Pericardium fibroblast (primary cell): ENCODE results near the gene PCDHGC3. TPM values are rescaled to one million over a fixed set of nuclear protein-coding genes. Genes with fewer than 3 reads are reported as not detected.

ENCODE experiments used
- total RNA-seq: library from RNA; depleted of rRNA; stranded (reverse); fragments of >200 nt; gene quantifications from 2 replicates; pipeline ENCODE4 v1.2.3, GENCODE V29; 2015

Gene PCDHGC3
- total RNA-seq: 55.5 and 77.5 TPM in 2 replicates

GRCh38 chr5:141475625-141476131 lies at the start of gene PCDHGC3:
Gene PCDHGC3 (plus strand): TSS chr5:141475966. CDS start chr5:141476117, 151 bp downstream.

GRCh38 chr5:141430332-141431113 lies 45.2 kb upstream of the PCDHGC3 start, which contains the start of gene PCDHGA12:
Gene PCDHGA12 (plus strand): TSS chr5:141430507. CDS start chr5:141430760, 253 bp downstream.

GRCh38 chr5:141484641-141485311 lies 9.0 kb downstream of the PCDHGC3 start, which contains the start of gene PCDHGC4:
Gene PCDHGC4 (plus strand): TSS chr5:141485030. CDS start chr5:141485174, 144 bp downstream.

GRCh38 chr5:141488591-141489561 lies 13.1 kb downstream of the PCDHGC3 start, which contains the start of gene PCDHGC5:
Gene PCDHGC5 (plus strand): TSS chr5:141489081. CDS start chr5:141489241, 160 bp downstream.

Other genes with a start within 250 kb of the PCDHGC3 start
- under 0.01 and 0.12 TPM in 2 replicates for gene PCDHB15, start 230.6 kb upstream of the PCDHGC3 start, total RNA-seq
- not detected in 2 replicates for gene SLC25A2, start 171.9 kb upstream of the PCDHGC3 start, total RNA-seq
- 34.3 and 45.5 TPM in 2 replicates for gene TAF7, start 155.2 kb upstream of the PCDHGC3 start, total RNA-seq
- gene PCDHGA1, start 145.5 kb upstream of the PCDHGC3 start, total RNA-seq: 0.35 and 0.85 TPM in 2 replicates
- 2.2 and 3.5 TPM in 2 replicates for gene PCDHGA2, start 137.2 kb upstream of the PCDHGC3 start, total RNA-seq
- gene PCDHGA3, start 132.1 kb upstream of the PCDHGC3 start, total RNA-seq: 1.8 and 4.4 TPM in 2 replicates
- 0.82 and 0.94 TPM in 2 replicates for gene PCDHGB1, start 125.9 kb upstream of the PCDHGC3 start, total RNA-seq
- 2.8 and 3.9 TPM in 2 replicates for gene PCDHGA4, start 120.9 kb upstream of the PCDHGC3 start, total RNA-seq
- gene PCDHGB2, start 116.0 kb upstream of the PCDHGC3 start, total RNA-seq: 0.77 and 3.3 TPM in 2 replicates
- gene PCDHGA5, start 111.8 kb upstream of the PCDHGC3 start, total RNA-seq: 0.68 and 2.1 TPM in 2 replicates
- gene PCDHGB3, start 105.7 kb upstream of the PCDHGC3 start, total RNA-seq: 0.58 and 1.8 TPM in 2 replicates
- 3.7 and 4.3 TPM in 2 replicates for gene PCDHGA6, start 102.1 kb upstream of the PCDHGC3 start, total RNA-seq
- 4.4 and 5.1 TPM in 2 replicates for gene PCDHGA7, start 93.2 kb upstream of the PCDHGC3 start, total RNA-seq
- 11.6 and 12.8 TPM in 2 replicates for gene PCDHGB4, start 88.3 kb upstream of the PCDHGC3 start, total RNA-seq
- gene PCDHGA8, start 83.3 kb upstream of the PCDHGC3 start, total RNA-seq: 0.70 and 1.4 TPM in 2 replicates
- gene PCDHGB5, start 78.0 kb upstream of the PCDHGC3 start, total RNA-seq: 19.2 and 23.3 TPM in 2 replicates
- 1.4 and 2.5 TPM in 2 replicates for gene PCDHGA9, start 73.2 kb upstream of the PCDHGC3 start, total RNA-seq
- gene PCDHGB6, start 67.9 kb upstream of the PCDHGC3 start, total RNA-seq: 0.93 and 1.4 TPM in 2 replicates
- gene PCDHGA10, start 63.0 kb upstream of the PCDHGC3 start, total RNA-seq: 6.9 and 8.6 TPM in 2 replicates
- 8.3 and 12.5 TPM in 2 replicates for gene PCDHGB7, start 58.3 kb upstream of the PCDHGC3 start, total RNA-seq
- 11.7 and 12.9 TPM in 2 replicates for gene PCDHGA11, start 54.9 kb upstream of the PCDHGC3 start, total RNA-seq
- 18.8 and 27.2 TPM in 2 replicates for gene PCDHGA12, start 45.5 kb upstream of the PCDHGC3 start, total RNA-seq
- gene PCDHGC4, start 9.1 kb downstream of the PCDHGC3 start, total RNA-seq: 0.23 and 0.26 TPM in 2 replicates
- 0.43 and 0.58 TPM in 2 replicates for gene PCDHGC5, start 13.1 kb downstream of the PCDHGC3 start, total RNA-seq
- gene DIAPH1, start 143.0 kb downstream of the PCDHGC3 start, total RNA-seq: 20.5 and 27.1 TPM in 2 replicates
- 39.7 and 53.9 TPM in 2 replicates for gene HDAC3, start 160.9 kb downstream of the PCDHGC3 start, total RNA-seq
- gene RELL2, start 161.0 kb downstream of the PCDHGC3 start, total RNA-seq: 3.5 and 4.4 TPM in 2 replicates
- 19.7 and 23.1 TPM in 2 replicates for gene FCHSD1, start 175.5 kb downstream of the PCDHGC3 start, total RNA-seq
- gene ARAP3, start 206.3 kb downstream of the PCDHGC3 start, total RNA-seq: 8.3 and 9.5 TPM in 2 replicates